ENCODE data around the gene INVS.

The INVS gene

DNA sequence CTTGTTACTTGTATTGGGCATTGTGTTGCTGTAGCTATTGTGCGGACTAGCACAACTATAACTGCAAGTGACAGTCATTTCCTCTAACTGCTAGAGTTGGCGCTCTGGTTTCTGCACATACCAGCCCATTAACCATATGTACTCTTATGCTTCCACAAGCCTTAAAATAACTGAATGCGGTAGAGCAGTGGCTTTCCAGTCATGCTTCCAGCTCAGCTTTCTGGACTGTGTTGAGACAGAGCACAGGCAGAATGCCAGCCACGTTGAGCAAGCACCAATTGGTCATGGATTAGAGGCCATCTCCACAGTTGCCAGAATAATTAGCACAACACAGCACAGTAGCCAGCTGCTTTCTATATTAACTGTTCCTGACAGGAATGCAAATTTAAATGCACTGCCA is 12.2 kb downstream of the INVS start:
- Histone ChIP-seq H3K9me3 (ENCODE audit: control insufficient read depth in 1 of 2, low read length in 2 of 2) (no peaks in the 10 kb centered on the region), H3K27ac (ENCODE audit: low read depth, low read length) (no peak overlapping the region), H3K36me3 (ENCODE audit: control insufficient read depth in 1 of 2, insufficient read depth in 2 of 2, low read length in 2 of 2) (peaks cover 3 to 23% of the 10 kb centered on the region in 2 donors), H3K4me3 (ENCODE audit: low read depth in 1 of 2, low read length in 2 of 2) (no peak overlapping the region), H3K27me3 (ENCODE audit: control insufficient read depth in 1 of 2, insufficient read depth in 2 of 2, low read length in 2 of 2) (no peaks in the 10 kb centered on the region), H3K9ac (ENCODE audit: low read depth in 1 of 2, low read length in 2 of 2) (no peak overlapping the region), H3K4me1 (ENCODE audit: control insufficient read depth in 1 of 2, insufficient read depth in 2 of 2, low read length in 2 of 2) (no peaks in the 10 kb centered on the region)

GRCh38 chr9:100112677-100113336 is 13.8 kb downstream of the INVS start:
- no peak overlapping the region for H3K9ac ChIP-seq (ENCODE audit: low read depth in 1 of 2, low read length in 2 of 2)
- no peaks in the 10 kb centered on the region for H3K9me3 ChIP-seq (ENCODE audit: control insufficient read depth in 1 of 2, low read length in 2 of 2)
- no peak overlapping the region for H3K27ac ChIP-seq (ENCODE audit: low read depth, low read length)
- no peaks in the 10 kb centered on the region for H3K27me3 ChIP-seq (ENCODE audit: control insufficient read depth in 1 of 2, insufficient read depth in 2 of 2, low read length in 2 of 2)
- no peak overlapping the region for H3K4me3 ChIP-seq (ENCODE audit: low read depth in 1 of 2, low read length in 2 of 2)
- H3K4me1 ChIP-seq (ENCODE audit: control insufficient read depth in 1 of 2, insufficient read depth in 2 of 2, low read length in 2 of 2), result no peaks in the 10 kb centered on the region
- peaks cover 3 to 10% of the 10 kb centered on the region in 2 donors for H3K36me3 ChIP-seq (ENCODE audit: control insufficient read depth in 1 of 2, insufficient read depth in 2 of 2, low read length in 2 of 2)

GRCh38 chr9:100117316-100117715 is 18.3 kb downstream of the INVS start:
- H3K4me1 ChIP-seq (ENCODE audit: control insufficient read depth in 1 of 2, insufficient read depth in 2 of 2, low read length in 2 of 2), result no peaks in the 10 kb centered on the region
- no peak overlapping the region for H3K27ac ChIP-seq (ENCODE audit: low read depth, low read length)
- no peak overlapping the region for H3K9ac ChIP-seq (ENCODE audit: low read depth in 1 of 2, low read length in 2 of 2)
- H3K4me3 ChIP-seq (ENCODE audit: low read depth in 1 of 2, low read length in 2 of 2), result no peak overlapping the region
- no peaks in the 10 kb centered on the region for H3K9me3 ChIP-seq (ENCODE audit: control insufficient read depth in 1 of 2, low read length in 2 of 2)
- H3K27me3 ChIP-seq (ENCODE audit: control insufficient read depth in 1 of 2, insufficient read depth in 2 of 2, low read length in 2 of 2), result no peaks in the 10 kb centered on the region
- H3K36me3 ChIP-seq (ENCODE audit: control insufficient read depth in 1 of 2, insufficient read depth in 2 of 2, low read length in 2 of 2), result peaks cover 3 to 4% of the 10 kb centered on the region in 2 donors

DNA sequence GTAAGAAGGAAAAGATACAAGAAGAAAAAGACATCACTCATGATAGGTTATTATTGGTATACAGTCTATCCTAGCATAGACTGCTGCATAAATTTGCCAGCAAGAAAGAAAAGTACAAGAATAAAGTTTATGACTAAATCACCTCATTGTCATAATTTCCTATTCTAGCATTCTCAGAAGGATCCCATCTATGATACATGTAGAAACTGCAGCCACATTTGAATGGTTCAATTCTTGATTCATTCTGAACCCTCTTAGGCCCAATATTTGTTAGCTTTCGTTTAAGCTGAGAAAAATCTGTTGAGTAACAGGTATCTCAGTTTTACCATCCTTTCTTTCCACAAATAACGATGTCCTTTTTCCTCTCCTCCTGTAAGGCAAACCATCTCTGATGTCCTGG is 21.2 kb downstream of the INVS start:
- Histone ChIP-seq H3K4me3 (ENCODE audit: low read depth in 1 of 2, low read length in 2 of 2) (no peak overlapping the region), H3K9ac (ENCODE audit: low read depth in 1 of 2, low read length in 2 of 2) (no peak overlapping the region), H3K9me3 (ENCODE audit: control insufficient read depth in 1 of 2, low read length in 2 of 2) (no peaks in the 10 kb centered on the region), H3K36me3 (ENCODE audit: control insufficient read depth in 1 of 2, insufficient read depth in 2 of 2, low read length in 2 of 2) (peaks cover 0 to 4% of the 10 kb centered on the region in 2 donors), H3K27ac (ENCODE audit: low read depth, low read length) (no peak overlapping the region), H3K27me3 (ENCODE audit: control insufficient read depth in 1 of 2, insufficient read depth in 2 of 2, low read length in 2 of 2) (no peaks in the 10 kb centered on the region), H3K4me1 (ENCODE audit: control insufficient read depth in 1 of 2, insufficient read depth in 2 of 2, low read length in 2 of 2) (no peaks in the 10 kb centered on the region)

DNA sequence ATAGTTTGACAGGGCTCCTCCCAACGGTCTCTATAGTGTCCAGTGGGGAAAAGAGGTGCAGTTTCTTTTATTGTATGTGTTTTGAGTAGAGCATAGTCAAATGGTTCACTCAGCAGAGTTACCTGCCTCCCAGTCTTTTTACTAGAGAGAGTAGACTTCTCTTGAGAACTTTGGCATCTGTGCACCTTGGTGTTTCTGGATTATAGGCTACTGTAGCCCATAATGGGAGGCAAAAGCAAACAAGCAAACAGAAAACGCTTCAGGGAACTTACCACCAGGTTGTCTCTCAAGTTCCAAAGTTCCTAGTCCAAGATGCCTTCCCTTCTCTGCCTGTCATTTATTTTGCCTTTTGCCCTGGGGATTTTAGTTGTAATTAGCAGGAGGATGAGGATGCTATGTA is 26.2 kb downstream of the INVS start:
- H3K4me3 ChIP-seq (ENCODE audit: low read depth in 1 of 2, low read length in 2 of 2), result no peak overlapping the region
- H3K27ac ChIP-seq (ENCODE audit: low read depth, low read length), result no peak overlapping the region
- no peaks in the 10 kb centered on the region for H3K27me3 ChIP-seq (ENCODE audit: control insufficient read depth in 1 of 2, insufficient read depth in 2 of 2, low read length in 2 of 2)
- H3K36me3 ChIP-seq (ENCODE audit: control insufficient read depth in 1 of 2, insufficient read depth in 2 of 2, low read length in 2 of 2), result peaks cover 4% of the 10 kb centered on the region in 2 donors
- no peaks in the 10 kb centered on the region for H3K4me1 ChIP-seq (ENCODE audit: control insufficient read depth in 1 of 2, insufficient read depth in 2 of 2, low read length in 2 of 2)
- no peaks in the 10 kb centered on the region for H3K9me3 ChIP-seq (ENCODE audit: control insufficient read depth in 1 of 2, low read length in 2 of 2)
- H3K9ac ChIP-seq (ENCODE audit: low read depth in 1 of 2, low read length in 2 of 2), result no peak overlapping the region

DNA sequence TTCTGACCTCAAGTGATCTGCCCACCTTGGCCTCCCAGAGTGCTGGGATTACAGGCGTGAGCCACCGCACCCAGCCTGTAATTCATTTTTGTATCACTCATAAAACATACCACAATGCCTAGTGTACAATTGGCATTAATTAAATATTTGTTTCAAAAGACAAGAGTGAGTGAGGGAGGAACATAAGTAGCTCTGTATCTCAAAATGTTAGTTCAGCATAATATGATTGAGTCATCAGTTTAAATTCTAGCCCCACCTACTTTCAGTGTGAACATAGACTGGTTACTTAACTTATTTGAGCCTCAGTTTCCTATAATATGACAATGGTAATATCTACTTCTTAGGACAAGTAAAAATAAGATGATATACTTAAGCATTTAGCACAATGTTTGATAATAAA is 26.9 kb downstream of the INVS start:
- H3K27ac ChIP-seq (ENCODE audit: low read depth, low read length), result no peak overlapping the region
- no peak overlapping the region for H3K9ac ChIP-seq (ENCODE audit: low read depth in 1 of 2, low read length in 2 of 2)
- H3K36me3 ChIP-seq (ENCODE audit: control insufficient read depth in 1 of 2, insufficient read depth in 2 of 2, low read length in 2 of 2), result peaks cover 0 to 4% of the 10 kb centered on the region in 2 donors
- H3K9me3 ChIP-seq (ENCODE audit: control insufficient read depth in 1 of 2, low read length in 2 of 2), result no peaks in the 10 kb centered on the region
- H3K4me1 ChIP-seq (ENCODE audit: control insufficient read depth in 1 of 2, insufficient read depth in 2 of 2, low read length in 2 of 2), result no peaks in the 10 kb centered on the region
- no peaks in the 10 kb centered on the region for H3K27me3 ChIP-seq (ENCODE audit: control insufficient read depth in 1 of 2, insufficient read depth in 2 of 2, low read length in 2 of 2)
- no peak overlapping the region for H3K4me3 ChIP-seq (ENCODE audit: low read depth in 1 of 2, low read length in 2 of 2)

- H3K4me3 ChIP-seq (ENCODE audit: low read depth in 1 of 2, low read length in 2 of 2), result no peak overlapping the region
Observed at GRCh38 chr9:100126423-100126822, 27.4 kb downstream of the INVS start.

GRCh38 chr9:100129772-100130171 is 30.7 kb downstream of the INVS start:
- H3K9ac ChIP-seq (ENCODE audit: low read depth in 1 of 2, low read length in 2 of 2), result no peak overlapping the region
- no peaks in the 10 kb centered on the region for H3K27me3 ChIP-seq (ENCODE audit: control insufficient read depth in 1 of 2, insufficient read depth in 2 of 2, low read length in 2 of 2)
- H3K27ac ChIP-seq (ENCODE audit: low read depth, low read length), result no peak overlapping the region
- H3K36me3 ChIP-seq (ENCODE audit: control insufficient read depth in 1 of 2, insufficient read depth in 2 of 2, low read length in 2 of 2), result peaks cover 2 to 4% of the 10 kb centered on the region in 2 donors
- no peaks in the 10 kb centered on the region for H3K4me1 ChIP-seq (ENCODE audit: control insufficient read depth in 1 of 2, insufficient read depth in 2 of 2, low read length in 2 of 2)
- no peaks in the 10 kb centered on the region for H3K9me3 ChIP-seq (ENCODE audit: control insufficient read depth in 1 of 2, low read length in 2 of 2)
- no peak overlapping the region for H3K4me3 ChIP-seq (ENCODE audit: low read depth in 1 of 2, low read length in 2 of 2)

More at GRCh38 chr9:100126423-100126822, 27.4 kb downstream of the INVS start:
- no peaks in the 10 kb centered on the region for H3K4me1 ChIP-seq (ENCODE audit: control insufficient read depth in 1 of 2, insufficient read depth in 2 of 2, low read length in 2 of 2)
- H3K27me3 ChIP-seq (ENCODE audit: control insufficient read depth in 1 of 2, insufficient read depth in 2 of 2, low read length in 2 of 2), result no peaks in the 10 kb centered on the region
- H3K9me3 ChIP-seq (ENCODE audit: control insufficient read depth in 1 of 2, low read length in 2 of 2), result no peaks in the 10 kb centered on the region
- no peak overlapping the region for H3K9ac ChIP-seq (ENCODE audit: low read depth in 1 of 2, low read length in 2 of 2)
- H3K36me3 ChIP-seq (ENCODE audit: control insufficient read depth in 1 of 2, insufficient read depth in 2 of 2, low read length in 2 of 2), result peaks cover 0 to 4% of the 10 kb centered on the region in 2 donors
- no peak overlapping the region for H3K27ac ChIP-seq (ENCODE audit: low read depth, low read length)

- Histone ChIP-seq H3K4me3 (ENCODE audit: low read depth in 1 of 2, low read length in 2 of 2) (no peak overlapping the region), H3K4me1 (ENCODE audit: control insufficient read depth in 1 of 2, insufficient read depth in 2 of 2, low read length in 2 of 2) (no peaks in the 10 kb centered on the region), H3K27me3 (ENCODE audit: control insufficient read depth in 1 of 2, insufficient read depth in 2 of 2, low read length in 2 of 2) (no peaks in the 10 kb centered on the region), H3K9me3 (ENCODE audit: control insufficient read depth in 1 of 2, low read length in 2 of 2) (no peaks in the 10 kb centered on the region), H3K9ac (ENCODE audit: low read depth in 1 of 2, low read length in 2 of 2) (no peak overlapping the region), H3K27ac (ENCODE audit: low read depth, low read length) (no peak overlapping the region), H3K36me3 (ENCODE audit: control insufficient read depth in 1 of 2, insufficient read depth in 2 of 2, low read length in 2 of 2) (peaks cover 2 to 4% of the 10 kb centered on the region in 2 donors)
Observed at GRCh38 chr9:100131216-100131615, 32.2 kb downstream of the INVS start.

DNA sequence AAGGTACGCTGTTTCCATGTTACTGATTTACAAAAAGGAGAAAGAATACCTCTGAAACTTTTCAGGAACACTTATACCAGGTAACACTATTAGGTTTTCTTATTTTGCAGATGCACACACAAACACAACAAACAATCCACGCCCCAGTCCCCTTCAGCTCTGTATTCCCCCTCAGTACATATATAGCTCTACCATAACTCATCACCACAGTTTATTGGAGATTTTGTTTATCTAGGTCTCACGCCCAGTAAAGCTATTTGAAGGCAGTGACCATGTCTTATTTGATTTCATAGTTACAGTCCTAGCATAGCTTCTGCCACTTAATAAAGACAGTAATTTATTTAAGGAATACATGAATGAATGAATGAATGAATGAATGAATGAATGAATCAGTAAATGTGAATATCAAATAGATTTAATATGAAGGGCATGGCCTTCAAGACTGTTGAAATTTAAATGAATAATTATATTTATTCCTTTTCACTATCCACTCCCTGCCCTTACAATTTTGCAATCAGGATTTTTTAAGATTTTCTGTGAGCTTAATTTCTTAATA is 32.9 kb downstream of the INVS start:
- Histone ChIP-seq H3K9ac (ENCODE audit: low read depth in 1 of 2, low read length in 2 of 2) (no peak overlapping the region), H3K36me3 (ENCODE audit: control insufficient read depth in 1 of 2, insufficient read depth in 2 of 2, low read length in 2 of 2) (peaks cover 0 to 2% of the 10 kb centered on the region in 2 donors), H3K4me1 (ENCODE audit: control insufficient read depth in 1 of 2, insufficient read depth in 2 of 2, low read length in 2 of 2) (no peaks in the 10 kb centered on the region), H3K27me3 (ENCODE audit: control insufficient read depth in 1 of 2, insufficient read depth in 2 of 2, low read length in 2 of 2) (no peaks in the 10 kb centered on the region), H3K4me3 (ENCODE audit: low read depth in 1 of 2, low read length in 2 of 2) (no peak overlapping the region), H3K9me3 (ENCODE audit: control insufficient read depth in 1 of 2, low read length in 2 of 2) (no peaks in the 10 kb centered on the region), H3K27ac (ENCODE audit: low read depth, low read length) (no peak overlapping the region)

All from duodenal mucosa (tissue), 2 donors.